Activated CD8-positive, alpha-beta T cell treated with anti-CD3 and anti-CD28 coated beads, Interleukin-2, amount 10 ng/mL, durations not matched to agents 7 days and 5 days (primary cell): ENCODE results near the gene CACNB2. TPM values are rescaled to one million over a fixed set of nuclear protein-coding genes. Genes with fewer than 3 reads are reported as not detected.
A peak's percentile ranks its signal among the peaks of the same experiment; 100 is the strongest.
"Not testable (repeated sequence)": the region's sequence is repeated elsewhere in the genome, so short reads cannot be mapped to it uniquely, and the experiment has no call there.

Experiments
- ATAC-seq: fragments of 150-1000 bp; cut with Tn5 transposase; one replicate; pipeline ENCODE4 v1.10.0; 2021; ENCODE audit warnings: moderate library complexity
- CTCF ChIA-PET: fragments of 350-600 bp; sonication (Branson Sonifier 250); formaldehyde crosslinking; loops from one replicate; lab custom pipeline; 2021; ENCODE audit warnings: antibody characterized with exemption; lab: Charles Lee
- POLR2A ChIA-PET: fragments of 350-600 bp; sonication (Branson Sonifier 250); formaldehyde crosslinking; loops from one replicate; lab custom pipeline; 2021; ENCODE audit warnings: antibody characterized with exemption; lab: Charles Lee
- DNase-seq: peaks from one replicate; pipeline ENCODE4 v3.0.0-alpha.2; 2020
- H3K27ac Mint-ChIP-seq: one replicate; pipeline ENCODE4 v1.8.0; 2021; ENCODE audit warnings: mild to moderate bottlenecking, mixed read lengths
- H3K27me3 Mint-ChIP-seq: one replicate; pipeline ENCODE4 v1.8.0; 2021; ENCODE audit warnings: low read depth, mixed read lengths
- H3K36me3 Mint-ChIP-seq: one replicate; pipeline ENCODE4 v1.8.0; 2021; ENCODE audit warnings: low read depth, mixed read lengths
- H3K4me1 Mint-ChIP-seq: one replicate; pipeline ENCODE4 v1.8.0; 2021; ENCODE audit warnings: low read depth, mixed read lengths
- H3K4me3 Mint-ChIP-seq: one replicate; pipeline ENCODE4 v1.8.0; 2021; ENCODE audit warnings: mild to moderate bottlenecking, mixed read lengths
- H3K9me3 Mint-ChIP-seq: one replicate; pipeline ENCODE4 v1.8.0; 2022; ENCODE audit warnings: mixed read lengths; ENCODE audit not compliant: insufficient read depth
- total RNA-seq, 2 experiments: library from RNA; stranded (reverse); gene quantifications; one replicate each; pipeline ENCODE4 v1.2.3, GENCODE V29; 2021

The CACNB2 gene
- total RNA-seq, 2 experiments from 2014 or later, result not detected

GRCh38 chr10:18563003-18563726 lies 422.9 kb downstream of the CACNB2 start:
- Mint-ChIP-seq H3K36me3 (no peaks in the 10 kb centered on the region), H3K27me3 (no peaks in the 10 kb centered on the region), H3K4me1 (no peaks in the 10 kb centered on the region), H3K9me3 (no peaks in the 10 kb centered on the region), H3K27ac (no peak overlapping the region), H3K4me3 (no peak overlapping the region)
- POLR2A ChIA-PET, result no interaction called here
- CTCF ChIA-PET, result no interaction called here
- DNase-seq (no peak), ATAC-seq (no peak)

GRCh38 chr10:18565006-18565405 lies 424.8 kb downstream of the CACNB2 start:
- no peak for ATAC-seq
- CTCF ChIA-PET, result no interaction called here
- Mint-ChIP-seq H3K4me3 (no peak overlapping the region), H3K4me1 (no peaks in the 10 kb centered on the region), H3K9me3 (no peaks in the 10 kb centered on the region), H3K36me3 (no peaks in the 10 kb centered on the region), H3K27me3 (no peaks in the 10 kb centered on the region), H3K27ac (no peak overlapping the region)
- DNase-seq, result no peak
- POLR2A ChIA-PET, result no interaction called here

- Mint-ChIP-seq H3K36me3 (no peaks in the 10 kb centered on the region), H3K27me3 (no peaks in the 10 kb centered on the region), H3K9me3 (no peaks in the 10 kb centered on the region), H3K4me3 (no peak overlapping the region), H3K27ac (no peak overlapping the region), H3K4me1 (no peaks in the 10 kb centered on the region)
- ATAC-seq (no peak), DNase-seq (no peak)
- ChIA-PET CTCF (no interaction called here), POLR2A (no interaction called here)
Observed at GRCh38 chr10:18566177-18566576, 426.0 kb downstream of the CACNB2 start.

GRCh38 chr10:18567343-18567856 lies 427.2 kb downstream of the CACNB2 start:
- no peaks in the 10 kb centered on the region for H3K4me1 Mint-ChIP-seq
- no peak overlapping the region for H3K4me3 Mint-ChIP-seq
- no peaks in the 10 kb centered on the region for H3K9me3 Mint-ChIP-seq
- H3K36me3 Mint-ChIP-seq, result no peaks in the 10 kb centered on the region
- no peak overlapping the region for H3K27ac Mint-ChIP-seq
- ATAC-seq (no peak), DNase-seq (no peak)
- ChIA-PET POLR2A (no interaction called here), CTCF (no interaction called here)
- H3K27me3 Mint-ChIP-seq, result no peaks in the 10 kb centered on the region

GRCh38 chr10:18570386-18570785 lies 430.2 kb downstream of the CACNB2 start:
- POLR2A ChIA-PET, H3K4me3 Mint-ChIP-seq, H3K9me3 Mint-ChIP-seq, H3K4me1 Mint-ChIP-seq, H3K36me3 Mint-ChIP-seq, H3K27ac Mint-ChIP-seq, H3K27me3 Mint-ChIP-seq, ATAC-seq, DNase-seq, CTCF ChIA-PET: not testable (repeated sequence)

- CTCF ChIA-PET, result no interaction called here
- no peak for ATAC-seq
- no peak overlapping the region for H3K27ac Mint-ChIP-seq
- no peaks in the 10 kb centered on the region for H3K27me3 Mint-ChIP-seq
- H3K4me3 Mint-ChIP-seq, result no peak overlapping the region
- peaks cover 7% of the 10 kb centered on the region for H3K36me3 Mint-ChIP-seq
- no peaks in the 10 kb centered on the region for H3K4me1 Mint-ChIP-seq
- DNase-seq, result no peak
- POLR2A ChIA-PET, result no interaction called here
- peaks cover 5% of the 10 kb centered on the region for H3K9me3 Mint-ChIP-seq
Observed at GRCh38 chr10:18571076-18571475, 430.9 kb downstream of the CACNB2 start.

GRCh38 chr10:18571780-18572179 lies 431.6 kb downstream of the CACNB2 start:
- H3K4me1 Mint-ChIP-seq, result no peaks in the 10 kb centered on the region
- H3K27me3 Mint-ChIP-seq, result no peaks in the 10 kb centered on the region
- H3K4me3 Mint-ChIP-seq, result no peak overlapping the region
- H3K9me3 Mint-ChIP-seq, result peaks cover 5% of the 10 kb centered on the region
- CTCF ChIA-PET, result no interaction called here
- H3K27ac Mint-ChIP-seq, result no peak overlapping the region
- ATAC-seq (no peak), DNase-seq (no peak)
- peaks cover 10% of the 10 kb centered on the region for H3K36me3 Mint-ChIP-seq
- POLR2A ChIA-PET, result no interaction called here

- DNase-seq (no peak), ATAC-seq (no peak)
- ChIA-PET CTCF (no interaction called here), POLR2A (no interaction called here)
- no peak overlapping the region for H3K4me3 Mint-ChIP-seq
- H3K27me3 Mint-ChIP-seq, result no peaks in the 10 kb centered on the region
- peaks cover 22% of the 10 kb centered on the region for H3K36me3 Mint-ChIP-seq
- H3K4me1 Mint-ChIP-seq, result no peaks in the 10 kb centered on the region
- no peak overlapping the region for H3K27ac Mint-ChIP-seq
- peaks cover 15% of the 10 kb centered on the region for H3K9me3 Mint-ChIP-seq
Observed at GRCh38 chr10:18572959-18573561, 432.8 kb downstream of the CACNB2 start.

- ATAC-seq (no peak), DNase-seq (no peak)
- peaks cover 10% of the 10 kb centered on the region for H3K4me1 Mint-ChIP-seq
- peaks cover 51% of the 10 kb centered on the region for H3K36me3 Mint-ChIP-seq
- H3K27ac Mint-ChIP-seq, result no peak overlapping the region
- POLR2A ChIA-PET, result no interaction called here
- peaks cover 29% of the 10 kb centered on the region for H3K9me3 Mint-ChIP-seq
- H3K4me3 Mint-ChIP-seq, result no peak overlapping the region
- no peaks in the 10 kb centered on the region for H3K27me3 Mint-ChIP-seq
- CTCF ChIA-PET, result no interaction called here
Observed at GRCh38 chr10:18576586-18576985, 436.4 kb downstream of the CACNB2 start.

GRCh38 chr10:18577823-18578685 lies 437.8 kb downstream of the CACNB2 start:
- ATAC-seq (no peak), DNase-seq (no peak)
- Mint-ChIP-seq H3K27ac (no peak overlapping the region), H3K9me3 (peaks cover 29% of the 10 kb centered on the region), H3K27me3 (no peaks in the 10 kb centered on the region), H3K36me3 (peaks cover 64% of the 10 kb centered on the region), H3K4me3 (no peak overlapping the region), H3K4me1 (peaks cover 25% of the 10 kb centered on the region)
- POLR2A ChIA-PET, result no interaction called here
- CTCF ChIA-PET, result no interaction called here

GRCh38 chr10:18582803-18583202 lies 442.6 kb downstream of the CACNB2 start:
- Mint-ChIP-seq H3K4me1 (peaks cover 36% of the 10 kb centered on the region), H3K27me3 (no peaks in the 10 kb centered on the region), H3K4me3 (peak overlapping the region; percentile 9), H3K36me3 (peaks cover 90% of the 10 kb centered on the region), H3K9me3 (peaks cover 14% of the 10 kb centered on the region), H3K27ac (peak overlapping the region; percentile 44)
- peak; percentile 69 for DNase-seq
- CTCF ChIA-PET, result no interaction called here
- POLR2A ChIA-PET, result no interaction called here
- peak; percentile 65 for ATAC-seq
